Fibroblast of the conjunctiva (primary cell): ENCODE data around the gene PID1.

Source experiments
- DNase-seq: peaks from one replicate; pipeline ENCODE4 v3.0.0-alpha.2; 2010; ENCODE audit warnings: low read depth

Gene PID1

GRCh38 chr2:229073935-229074334, 197.2 kb downstream of the PID1 start:
- DNase-seq: no peak

- no peak for DNase-seq
Measured at GRCh38 chr2:229071292-229071976, 199.7 kb downstream of the PID1 start.

DNA sequence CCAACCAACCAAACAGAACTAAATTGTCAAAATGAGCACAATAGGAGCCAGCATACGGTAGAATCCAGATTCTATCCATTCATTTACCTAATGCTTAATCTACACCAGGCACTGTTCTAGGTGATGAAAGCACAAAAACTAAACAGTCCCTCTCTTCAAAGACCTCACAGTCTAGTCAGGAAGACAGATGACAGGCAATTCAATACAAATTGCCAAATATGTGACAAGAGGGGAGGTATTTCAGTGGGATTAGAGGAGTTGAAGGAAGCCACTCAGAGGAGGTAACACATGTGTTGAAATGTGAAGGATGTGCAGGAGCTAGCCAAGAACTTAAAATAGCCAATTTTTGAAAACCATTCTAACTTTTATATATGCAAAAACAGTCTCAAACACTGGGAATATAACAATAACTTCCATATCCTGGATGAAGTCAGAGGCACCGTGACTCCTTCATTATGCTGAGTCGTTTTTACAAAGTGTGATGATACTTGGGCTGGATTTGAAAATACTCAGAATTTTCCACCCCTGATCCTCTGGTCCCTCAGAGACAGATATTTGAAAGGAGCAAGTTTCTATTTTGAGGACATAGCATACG, 204.9 kb downstream of the PID1 start:
- no peak for DNase-seq

- DNase-seq: no peak
Measured at GRCh38 chr2:229064749-229065148, 206.3 kb downstream of the PID1 start.

DNA sequence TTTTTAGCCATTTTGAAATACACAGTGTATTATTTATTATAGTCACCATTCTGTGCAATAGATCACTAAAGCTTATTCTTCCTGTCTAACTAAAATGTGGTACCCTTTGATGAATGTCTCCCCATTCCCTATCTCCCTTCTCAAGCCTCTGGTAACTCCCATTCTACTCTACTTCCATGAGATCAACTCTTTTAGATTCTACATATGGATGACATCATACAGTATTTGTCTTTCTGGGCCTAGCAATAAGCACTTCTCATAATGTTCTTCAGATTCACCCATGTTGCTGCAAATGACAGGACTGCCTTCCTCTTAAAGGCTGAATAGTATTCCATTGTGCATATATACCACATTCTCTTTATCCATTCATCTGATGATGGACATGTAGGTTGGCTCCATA, 210.9 kb downstream of the PID1 start:
- no peak for DNase-seq

DNA sequence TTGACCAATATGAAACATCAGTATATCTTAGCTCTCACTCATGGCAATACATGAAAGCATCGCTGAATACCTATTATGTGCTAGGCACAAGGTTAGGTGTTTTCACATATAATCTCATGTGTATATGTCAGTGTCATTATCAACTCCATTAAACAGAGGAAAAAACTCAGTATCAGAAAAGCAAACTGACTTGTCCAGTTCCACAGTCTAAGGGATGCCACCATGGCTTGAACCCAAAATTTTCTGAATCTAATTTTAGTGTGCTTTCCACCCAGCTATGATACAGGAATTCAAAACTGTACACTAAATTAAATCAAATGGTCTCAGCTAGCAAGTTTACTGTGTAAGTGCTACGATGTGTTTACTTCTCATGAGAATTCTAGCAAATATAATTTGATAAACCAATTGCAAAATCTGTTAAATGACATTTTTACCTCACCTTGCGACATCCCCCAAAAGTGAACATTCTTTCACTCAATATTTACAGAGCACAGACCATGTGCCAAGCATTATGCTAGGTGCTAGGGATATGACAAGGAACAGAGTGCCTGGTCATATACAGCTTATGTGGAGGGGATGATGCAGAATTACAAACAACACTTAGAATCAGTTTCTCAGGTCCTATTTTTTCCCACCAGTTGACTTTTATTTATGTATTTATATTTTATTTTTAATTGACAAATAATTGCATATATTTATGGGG, 211.6 kb downstream of the PID1 start:
- DNase-seq: no peak

GRCh38 chr2:229057976-229058553, 213.0 kb downstream of the PID1 start:
- DNase-seq: no peak

- DNase-seq: no peak
Measured at GRCh38 chr2:229054311-229054710, 216.8 kb downstream of the PID1 start.

DNA sequence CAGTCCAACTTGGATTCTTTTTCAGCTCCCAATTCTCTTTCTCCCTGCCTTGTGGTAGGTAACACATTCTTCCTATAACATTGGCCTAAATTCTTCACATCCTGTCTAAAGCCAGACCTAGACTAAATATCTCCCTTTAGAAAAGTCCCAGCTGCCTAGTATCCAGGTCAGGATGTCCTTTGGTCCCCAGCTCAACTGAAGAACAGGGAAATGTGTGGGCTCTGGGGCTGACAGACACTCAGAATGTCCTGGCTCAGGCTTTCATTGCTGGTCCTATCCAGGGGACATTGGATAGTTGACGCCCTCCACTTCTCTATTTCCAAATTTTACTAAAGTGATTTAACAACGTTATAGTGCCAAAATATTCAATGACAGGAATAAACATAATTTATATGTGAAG, 219.3 kb downstream of the PID1 start:
- DNase-seq: no peak

- peak; percentile 1 for DNase-seq
Measured at GRCh38 chr2:229050133-229050532, 221.0 kb downstream of the PID1 start.

GRCh38 chr2:229048134-229048533, 223.0 kb downstream of the PID1 start:
- no peak for DNase-seq

- DNase-seq: no peak
Measured at GRCh38 chr2:229045671-229046070, 225.4 kb downstream of the PID1 start.

DNA sequence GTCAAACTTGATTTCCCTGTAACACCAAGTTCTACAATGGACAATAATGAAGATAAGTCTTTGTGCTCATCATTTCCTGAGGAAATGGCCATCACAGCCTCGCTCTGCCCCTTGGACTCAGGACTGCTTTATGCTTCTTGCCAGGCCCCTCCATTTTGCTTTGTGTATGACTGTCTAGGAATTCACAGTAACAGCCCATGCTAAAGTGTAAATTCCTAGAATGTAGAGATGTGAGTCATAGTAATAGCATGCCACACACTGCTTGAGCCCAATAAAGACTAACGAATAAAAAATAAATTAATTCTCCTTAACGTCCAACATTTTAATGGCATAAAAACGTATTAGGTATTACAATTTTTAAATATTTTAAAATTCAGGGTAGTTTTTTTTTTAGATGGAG, 226.5 kb downstream of the PID1 start:
- DNase-seq: no peak

- DNase-seq: no peak
Measured at GRCh38 chr2:229043681-229044080, 227.4 kb downstream of the PID1 start.

- DNase-seq: no peak
Measured at GRCh38 chr2:229042349-229042748, 228.7 kb downstream of the PID1 start.

GRCh38 chr2:229041691-229042090, 229.4 kb downstream of the PID1 start:
- DNase-seq: no peak

DNA sequence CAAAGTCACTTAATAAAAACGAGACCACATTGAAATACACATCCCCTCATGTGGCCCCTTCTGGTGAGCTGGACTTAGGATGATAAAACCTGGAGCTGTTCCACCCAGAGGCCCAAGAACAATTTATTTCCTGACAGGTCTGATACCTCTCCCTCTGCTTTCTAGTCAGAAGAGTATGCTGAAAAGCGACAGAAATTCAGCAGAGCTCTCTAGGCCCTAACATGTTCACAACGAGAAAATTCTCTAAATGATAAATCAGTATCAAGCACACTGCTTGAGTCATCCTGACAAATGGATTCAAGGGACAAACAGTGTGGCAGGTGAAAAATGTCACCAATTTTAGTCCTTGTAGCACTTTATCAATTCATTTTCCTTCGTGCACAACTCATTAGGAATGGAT, 233.5 kb downstream of the PID1 start:
- no peak for DNase-seq

DNA sequence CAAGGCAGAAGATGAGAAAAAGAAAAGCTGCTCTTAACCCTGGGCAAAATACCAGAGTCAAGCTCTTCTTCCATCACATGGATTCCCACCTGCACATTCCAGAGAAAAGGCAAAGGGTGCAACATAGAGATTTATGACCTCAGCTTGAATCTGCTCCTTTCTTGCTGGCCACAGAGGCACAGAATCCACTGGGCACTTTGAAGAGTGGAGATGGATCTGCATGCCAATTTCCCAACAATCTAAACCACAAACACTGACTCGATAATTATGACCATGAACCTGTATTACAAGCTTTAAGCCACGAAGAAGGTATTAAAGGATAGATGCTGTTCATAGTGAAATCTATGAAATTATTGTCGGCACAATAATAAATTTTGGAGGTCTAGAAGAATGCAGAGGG, 237.3 kb downstream of the PID1 start:
- no peak for DNase-seq

DNA sequence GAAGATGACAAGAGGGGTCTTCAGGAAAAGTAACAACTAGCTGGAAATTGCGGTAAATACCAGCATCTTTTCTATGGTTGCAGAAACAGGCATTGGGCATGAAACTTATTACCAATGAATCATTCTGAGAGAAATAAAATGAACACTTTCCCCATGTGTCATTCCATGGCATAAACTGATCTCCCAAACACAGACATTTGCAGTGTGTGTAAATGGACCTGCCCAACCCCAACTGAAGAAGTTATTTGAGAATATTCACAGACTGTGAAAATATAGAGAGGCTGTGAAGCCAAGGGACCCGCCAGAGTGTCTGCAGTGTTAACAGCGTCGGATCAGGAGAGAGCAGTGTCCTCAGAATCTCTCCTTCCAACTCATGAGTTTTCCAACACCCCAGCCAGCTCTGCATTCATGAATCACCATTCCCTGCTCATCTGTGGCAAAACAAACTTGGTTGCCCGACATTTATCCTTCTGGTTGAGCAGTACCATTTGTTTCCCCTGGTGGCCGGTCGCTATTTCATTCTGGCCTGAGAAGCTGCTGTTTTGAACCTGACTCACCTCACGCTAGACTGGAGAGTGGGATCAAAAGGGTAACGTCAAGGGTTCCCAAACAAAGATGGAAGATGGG, 238.4 kb downstream of the PID1 start:
- DNase-seq: no peak

DNA sequence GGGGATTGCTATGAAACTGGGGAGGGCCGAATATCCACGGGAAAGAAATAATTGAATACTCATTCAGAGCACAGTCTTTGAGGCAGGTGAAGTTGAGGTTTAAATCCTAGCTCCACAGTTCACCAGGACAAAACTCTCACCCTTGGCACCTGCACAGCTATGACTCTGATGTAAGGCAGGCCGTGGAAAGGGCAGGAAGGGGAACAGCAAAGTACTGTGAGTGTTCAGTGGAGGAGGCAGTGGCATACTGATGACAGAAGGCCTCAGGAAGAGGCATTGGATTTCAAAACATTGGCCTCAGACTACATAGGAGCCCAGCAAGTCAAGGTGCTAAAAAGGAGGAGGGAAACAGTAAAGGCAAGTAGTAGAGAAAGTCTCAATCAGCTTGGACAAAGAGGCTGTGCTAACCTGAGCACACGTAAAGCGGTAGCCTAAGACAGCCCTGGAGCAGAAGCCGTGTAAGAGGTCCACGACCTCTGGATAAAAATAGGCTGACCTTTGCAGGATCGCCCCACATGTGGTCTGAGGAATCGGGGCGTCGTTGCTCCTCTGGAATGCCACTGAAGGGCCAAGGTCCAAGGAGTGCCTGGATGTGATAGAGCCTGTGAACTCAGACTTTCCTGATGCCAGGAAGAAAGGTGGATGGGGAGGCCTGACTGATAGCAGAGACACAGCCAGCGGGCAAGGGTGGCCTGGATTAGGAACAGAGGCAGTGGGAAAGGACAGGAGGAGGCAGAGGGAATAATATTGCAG, 243.6 kb downstream of the PID1 start:
- DNase-seq: no peak

GRCh38 chr2:229025653-229026052, 245.4 kb downstream of the PID1 start:
- DNase-seq: no peak

- DNase-seq: no peak
Measured at GRCh38 chr2:229022652-229023051, 248.4 kb downstream of the PID1 start.
